Coronary artery (tissue), 2 donors: Measurements from ENCODE around the gene CD247.
"Not testable (repeated sequence)": the region's sequence is repeated elsewhere in the genome, so short reads cannot be mapped to it uniquely, and the experiment has no call there.

ENCODE experiments used
- DNase-seq: peaks from one replicate; pipeline ENCODE4 v3.0.0-alpha.2; 2017; ENCODE audit warnings: low spot score
- H3K27ac ChIP-seq, 2 donors: fragments of 200-600 bp; sonication (generic); one replicate each; pipeline ENCODE4 v1.5.1; 2016 to 2019
- H3K4me3 ChIP-seq: fragments of 200-600 bp; sonication (generic); 2 replicates; pipeline ENCODE4 v1.5.1; 2016; ENCODE audit warnings: mild to moderate bottlenecking, moderate library complexity
- CTCF ChIP-seq: fragments of 200-600 bp; sonication (generic); IDR thresholded peaks from one replicate; pipeline ENCODE4 v1.5.1; 2019; ENCODE audit warnings: antibody characterized with exemption

Gene CD247

GRCh38 chr1:167561753-167562152, 43.4 kb upstream of the CD247 start:
- no peak overlapping the region for H3K4me3 ChIP-seq
- DNase-seq: no peak
- no peak overlapping the region for H3K27ac ChIP-seq
- no peak for TF ChIP-seq CTCF

- peak; percentile 78 for DNase-seq
- no peak overlapping the region for H3K4me3 ChIP-seq
- peak; percentile 66 for TF ChIP-seq CTCF
- no peak overlapping the region for H3K27ac ChIP-seq
These were observed 37.8 kb upstream of the CD247 start for GRCh38 chr1:167555971-167556714.

GRCh38 chr1:167555072-167555471, 36.7 kb upstream of the CD247 start:
- not testable (repeated sequence) for H3K27ac ChIP-seq, DNase-seq, H3K4me3 ChIP-seq

GRCh38 chr1:167554028-167554779, 35.9 kb upstream of the CD247 start:
- TF ChIP-seq CTCF: no peak
- DNase-seq: no peak
- Histone ChIP-seq H3K4me3 (peak overlapping the region; percentile 99), H3K27ac (peak overlapping the region; percentile 86 to 96)

- TF ChIP-seq CTCF: no peak
- Histone ChIP-seq H3K27ac (peak within 1 kb of the TSS; percentile 86 to 96), H3K4me3 (peak within 1 kb of the TSS; percentile 99)
- peak; percentile 95 for DNase-seq
These were observed 35.1 kb upstream of the CD247 start, which contains the start of gene CREG1 for GRCh38 chr1:167553136-167554027. TSS of gene CREG1 (minus strand) at chr1:167553762.

GRCh38 chr1:167551362-167551761, 33.0 kb upstream of the CD247 start:
- Histone ChIP-seq H3K27ac (peak overlapping the region in 1 of 2 donors; percentile 29), H3K4me3 (peak overlapping the region; percentile 31)
- no peak for DNase-seq

More at GRCh38 chr1:167551362-167551761, 33.0 kb upstream of the CD247 start:
- no peak for TF ChIP-seq CTCF
